ENCODE data around the gene SRD5A1. TPM values are rescaled to one million over a fixed set of nuclear protein-coding genes. Genes with fewer than 3 reads are reported as not detected.
"Not testable (repeated sequence)": the region's sequence is repeated elsewhere in the genome, so short reads cannot be mapped to it uniquely, and the experiment has no call there.

SRD5A1 gene
- total and polyA plus RNA-seq, 2 experiments from 2014 or later, result 18.9 to 20.2 TPM

DNA sequence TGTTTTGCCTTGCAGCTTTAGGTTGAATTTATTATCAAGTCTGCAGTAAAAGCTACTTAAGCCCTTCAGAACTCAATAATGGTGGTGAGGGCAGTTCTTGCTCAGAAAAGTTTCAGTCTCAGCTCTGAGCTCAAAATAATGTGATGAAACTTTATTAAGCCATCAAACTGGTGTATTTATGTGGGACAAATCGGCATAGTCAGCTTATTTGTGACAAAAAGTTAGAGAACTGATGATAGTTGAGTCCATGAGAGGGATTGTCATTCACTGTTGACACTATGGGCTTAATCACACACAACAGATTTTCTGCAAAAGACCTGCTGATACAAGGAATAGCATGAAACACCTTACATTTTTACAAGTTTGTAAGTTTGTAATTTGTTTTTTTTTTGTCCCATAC is 9.4 kb downstream of the SRD5A1 start:
- no peaks in the 10 kb centered on the region for H3K9me2 ChIP-seq (ENCODE audit: insufficient read depth)
- no peak overlapping the region for H3K9ac ChIP-seq
- no peaks in the 10 kb centered on the region for H3K9me3 ChIP-seq (ENCODE audit: low read depth)
- H4K20me1 ChIP-seq (ENCODE audit: insufficient read depth), result 0 out of 2 replicates have a peak, but pooled peaks cover 5% of the 10 kb centered on the region
- 45 to 69% methylated on average over 1 of the region's 1 CpG for WGBS, 2 experiments (ENCODE audit: low coverage in 1 of 2, low lambda C conversion rate in 2 of 2, missing lambda C conversion rate in 2 of 2)
- H3K36me3 ChIP-seq (ENCODE audit: low read depth), result 0 out of 2 replicates have a peak, but pooled peaks cover 14% of the 10 kb centered on the region
- no peak overlapping the region for H2AFZ ChIP-seq
- no peak for DNase-seq
- peaks cover 93% of the 10 kb centered on the region for H3K79me2 ChIP-seq (ENCODE audit: insufficient read depth)
- H3F3A ChIP-seq (ENCODE audit: insufficient read depth), result no peaks in the 10 kb centered on the region
- H3K4me3 ChIP-seq, result no peak overlapping the region
- TF ChIP-seq EZH2 (IDR thresholded peaks at IDR 0.05; ENCODE audit: insufficient read depth, poor library complexity, severe bottlenecking) (no peak), EZH2phosphoT487 (IDR thresholded peaks at IDR 0.05; ENCODE audit: insufficient read depth, low read depth) (no peak)
- no peak overlapping the region for H3K4me2 ChIP-seq (ENCODE audit: unreplicated experiment)
- H3K4me1 ChIP-seq (ENCODE audit: insufficient read depth), result no peaks in the 10 kb centered on the region
- no peak overlapping the region for H3K27ac ChIP-seq
- no peaks in the 10 kb centered on the region for H3K27me3 ChIP-seq (replicated peaks; ENCODE audit: insufficient read depth)
- in situ Hi-C loops (cut with MboI), result loop anchor here (25.0 kb wide), 1 partner anchor 95 kb away; no protein-coding TSS in a partner anchor

DNA sequence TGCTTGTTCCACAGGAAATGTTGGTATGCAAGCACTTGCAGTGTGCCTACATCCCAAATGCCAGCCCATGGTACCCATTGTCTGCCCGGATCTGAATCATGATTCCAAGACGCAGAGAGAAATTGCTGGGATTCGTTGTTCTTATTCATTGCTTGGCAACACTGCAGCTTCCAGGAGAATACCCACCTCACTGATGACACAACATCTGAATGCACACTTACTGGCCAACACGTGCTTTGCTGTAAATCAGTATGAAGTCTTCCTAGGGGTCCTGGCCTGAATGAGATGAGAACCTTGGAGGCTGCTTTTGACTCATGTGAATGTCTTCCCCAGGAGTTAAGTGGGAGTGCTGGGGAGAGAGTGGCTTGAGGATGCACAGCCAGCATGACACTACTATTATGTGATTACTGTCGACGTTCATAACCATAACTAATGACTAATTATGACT is 11.6 kb downstream of the SRD5A1 start:
- Histone ChIP-seq H3K4me3 (no peak overlapping the region), H3K4me1 (ENCODE audit: insufficient read depth) (no peaks in the 10 kb centered on the region), H3K9ac (no peak overlapping the region), H3K9me3 (ENCODE audit: low read depth) (no peaks in the 10 kb centered on the region), H3K4me2 (ENCODE audit: unreplicated experiment) (no peak overlapping the region), H2AFZ (no peak overlapping the region), H3K9me2 (ENCODE audit: insufficient read depth) (no peaks in the 10 kb centered on the region), H3K36me3 (ENCODE audit: low read depth) (0 out of 2 replicates have a peak, but pooled peaks cover 11% of the 10 kb centered on the region), H3F3A (ENCODE audit: insufficient read depth) (no peaks in the 10 kb centered on the region), H3K79me2 (ENCODE audit: insufficient read depth) (peaks cover 87% of the 10 kb centered on the region), H4K20me1 (ENCODE audit: insufficient read depth) (0 out of 2 replicates have a peak, but pooled peaks cover 5% of the 10 kb centered on the region), H3K27me3 (replicated peaks; ENCODE audit: insufficient read depth) (no peaks in the 10 kb centered on the region), H3K27ac (no peak overlapping the region)
- DNase-seq, result peak; percentile 1
- TF ChIP-seq EZH2phosphoT487 (IDR thresholded peaks at IDR 0.05; ENCODE audit: insufficient read depth, low read depth) (no peak), EZH2 (IDR thresholded peaks at IDR 0.05; ENCODE audit: insufficient read depth, poor library complexity, severe bottlenecking) (no peak)
- WGBS, 2 experiments (ENCODE audit: low coverage in 1 of 2, low lambda C conversion rate in 2 of 2, missing lambda C conversion rate in 2 of 2), result 90 to 96% methylated on average over 6 of the region's 6 CpGs
- in situ Hi-C loops (cut with MboI), result loop anchor here (25.0 kb wide), 1 partner anchor 92 kb away; no protein-coding TSS in a partner anchor

DNA sequence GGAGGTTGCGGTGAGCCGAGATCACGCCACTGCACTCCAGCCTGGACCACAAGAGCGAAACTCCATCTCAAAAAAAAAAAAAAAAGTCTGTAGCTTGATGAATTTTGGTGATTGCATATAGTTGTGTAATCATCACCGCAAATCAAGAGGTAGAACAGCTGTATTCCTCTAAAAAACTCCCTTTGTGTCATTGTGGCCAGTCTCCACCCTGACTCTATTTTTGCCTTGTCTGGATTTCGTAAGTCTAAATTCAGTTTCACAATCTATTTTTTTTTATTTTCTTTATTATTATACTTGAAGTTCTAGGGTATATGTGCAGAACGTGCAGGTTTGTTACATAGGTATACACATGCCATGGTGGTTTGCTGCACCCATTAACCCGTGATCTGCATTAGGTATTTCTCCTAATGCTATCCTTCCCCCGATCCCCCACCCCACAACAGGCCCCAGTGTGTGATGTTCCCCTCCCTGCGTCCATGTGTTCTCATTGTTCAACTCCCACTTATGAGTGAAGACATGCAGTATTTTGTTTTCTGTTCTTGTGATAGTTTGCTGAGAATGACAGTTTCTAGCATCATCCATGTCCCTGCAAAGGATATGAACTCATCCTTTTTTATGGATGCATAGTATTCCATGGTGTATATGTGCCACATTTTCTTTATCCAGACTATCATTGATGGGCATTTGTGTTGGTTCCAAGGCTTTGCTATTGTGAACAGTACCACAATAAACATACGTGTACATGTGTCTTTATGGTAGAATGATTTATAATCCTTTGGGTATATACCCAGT is 12.5 kb downstream of the SRD5A1 start:
- H3K9ac ChIP-seq; H3K4me1 ChIP-seq (ENCODE audit: insufficient read depth); H3F3A ChIP-seq (ENCODE audit: insufficient read depth); H2AFZ ChIP-seq; H3K27me3 ChIP-seq (replicated peaks; ENCODE audit: insufficient read depth); H3K27ac ChIP-seq; H3K4me3 ChIP-seq; H4K20me1 ChIP-seq (ENCODE audit: insufficient read depth); H3K9me3 ChIP-seq (ENCODE audit: low read depth); H3K4me2 ChIP-seq (ENCODE audit: unreplicated experiment); H3K9me2 ChIP-seq (ENCODE audit: insufficient read depth): not testable (repeated sequence)
- peak; percentile 32 for DNase-seq
- Histone ChIP-seq H3K79me2 (ENCODE audit: insufficient read depth) (peaks cover 84% of the 10 kb centered on the region), H3K36me3 (ENCODE audit: low read depth) (0 out of 2 replicates have a peak, but pooled peaks cover 11% of the 10 kb centered on the region)
- in situ Hi-C loops (cut with MboI), result loop anchor here (25.0 kb wide), 1 partner anchor 92 kb away; no protein-coding TSS in a partner anchor
- WGBS, 2 experiments (ENCODE audit: low coverage in 1 of 2, low lambda C conversion rate in 2 of 2, missing lambda C conversion rate in 2 of 2), result 95% methylated on average over 8 to 11 of the region's 11 CpGs

DNA sequence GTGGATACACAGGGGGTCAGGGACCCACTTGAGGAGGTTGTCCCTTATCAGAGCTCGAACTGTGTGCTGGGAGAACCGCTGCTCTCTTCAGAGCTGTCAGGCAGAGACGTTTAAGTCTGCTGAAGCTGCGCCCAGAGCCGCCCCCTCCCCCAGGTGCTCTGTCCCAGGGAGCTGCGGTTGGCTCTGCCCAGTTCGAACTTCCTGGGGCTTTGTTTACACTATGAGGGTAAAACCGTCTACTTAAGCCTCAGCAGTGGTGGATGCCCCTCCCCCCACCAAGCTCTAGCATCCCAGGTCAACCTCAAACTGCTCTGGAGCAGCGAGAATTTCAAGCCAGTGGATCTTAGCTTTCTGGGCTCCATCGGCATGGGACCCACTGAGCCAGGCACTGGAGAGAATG is 15.9 kb downstream of the SRD5A1 start:
- H3K4me3 ChIP-seq, result no peak overlapping the region
- no peaks in the 10 kb centered on the region for H3F3A ChIP-seq (ENCODE audit: insufficient read depth)
- no peaks in the 10 kb centered on the region for H3K9me3 ChIP-seq (ENCODE audit: low read depth)
- H4K20me1 ChIP-seq (ENCODE audit: insufficient read depth), result 0 out of 2 replicates have a peak, but pooled peaks cover 5% of the 10 kb centered on the region
- in situ Hi-C loops (cut with MboI), result loop anchor here (25.0 kb wide), 1 partner anchor 88 kb away; no protein-coding TSS in a partner anchor
- WGBS, 2 experiments (ENCODE audit: low coverage in 1 of 2, low lambda C conversion rate in 2 of 2, missing lambda C conversion rate in 2 of 2), result 79 to 86% methylated on average over 10 of the region's 10 CpGs
- no peak overlapping the region for H3K4me2 ChIP-seq (ENCODE audit: unreplicated experiment)
- no peak overlapping the region for H3K9ac ChIP-seq
- TF ChIP-seq EZH2 (IDR thresholded peaks at IDR 0.05; ENCODE audit: insufficient read depth, poor library complexity, severe bottlenecking) (no peak), EZH2phosphoT487 (IDR thresholded peaks at IDR 0.05; ENCODE audit: insufficient read depth, low read depth) (no peak)
- H2AFZ ChIP-seq, result no peak overlapping the region
- H3K36me3 ChIP-seq (ENCODE audit: low read depth), result 0 out of 2 replicates have a peak, but pooled peaks cover 11% of the 10 kb centered on the region
- H3K27me3 ChIP-seq (replicated peaks; ENCODE audit: insufficient read depth), result no peaks in the 10 kb centered on the region
- H3K27ac ChIP-seq, result no peak overlapping the region
- peaks cover 60% of the 10 kb centered on the region for H3K79me2 ChIP-seq (ENCODE audit: insufficient read depth)
- no peak for DNase-seq
- no peaks in the 10 kb centered on the region for H3K9me2 ChIP-seq (ENCODE audit: insufficient read depth)
- no peaks in the 10 kb centered on the region for H3K4me1 ChIP-seq (ENCODE audit: insufficient read depth)
